K562 (cell line): Measurements from ENCODE around the gene SIMC1. TPM values are rescaled to one million over a fixed set of nuclear protein-coding genes. Genes with fewer than 3 reads are reported as not detected.
"Not testable (repeated sequence)": the region's sequence is repeated elsewhere in the genome, so short reads cannot be mapped to it uniquely, and the experiment has no call there.

Experiments
- ATF7 ChIP-seq: fragments of 450-650 bp; IDR thresholded peaks from 2 replicates; pipeline ENCODE4 v1.7.1; 2014; ENCODE audit warnings: mild to moderate bottlenecking, moderate library complexity
- CXXC5 ChIP-seq: fragments of 250-450 bp; sonication (Bioruptor Pico); IDR thresholded peaks from 2 replicates; pipeline ENCODE4 v1.8.0; 2022; ENCODE audit warnings: inconsistent platforms, mild to moderate bottlenecking, moderate library complexity
- DPF2 ChIP-seq: fragments of 450-650 bp; IDR thresholded peaks from 2 replicates; pipeline ENCODE4 v1.6.1; 2016
- FOXK2 ChIP-seq, 2 experiments: fragments of 450-650 bp; IDR thresholded peaks in 1 of 2; conservative IDR thresholded peaks in 1 of 2; 2 replicates each; pipeline ENCODE4 v1.6.1; 2016; ENCODE audit warnings: low read depth in 2 of 2, mild to moderate bottlenecking in 1 of 2
- HDAC2 ChIP-seq: fragments of 450-650 bp; IDR thresholded peaks from 2 replicates; pipeline ENCODE4 v1.6.1; 2016; ENCODE audit warnings: mild to moderate bottlenecking
- KDM1A ChIP-seq, 2 experiments: fragments of 450-650 bp; IDR thresholded peaks; 2 replicates each; pipeline ENCODE4 v1.6.1; 2016; ENCODE audit warnings: mild to moderate bottlenecking in 2 of 2
- KLF16 ChIP-seq: IDR thresholded peaks from 2 replicates; pipeline ENCODE4 v1.6.1; 2016; ENCODE audit warnings: antibody characterized with exemption
- MTA1 ChIP-seq: fragments of 450-650 bp; IDR thresholded peaks from 2 replicates; pipeline ENCODE4 v1.6.1; 2017; ENCODE audit warnings: borderline replicate concordance
- NRF1 ChIP-seq, 2 experiments: fragments of 450-650 bp; IDR thresholded peaks in 1 of 2; conservative IDR thresholded peaks in 1 of 2; 2 replicates each; pipeline ENCODE4 v1.6.1; 2014; ENCODE audit warnings: mild to moderate bottlenecking in 2 of 2
- RAD21 ChIP-seq, 2 experiments: fragments of 250-450 bp in 1 of 2; fragments of 450-650 bp in 1 of 2; sonication (Bioruptor Pico) in 1 of 2; formaldehyde crosslinking in 1 of 2; IDR thresholded peaks in 1 of 2; conservative IDR thresholded peaks in 1 of 2; 2 replicates each; pipeline versions ENCODE4 v1.4.0 to v1.8.0; 2020 to 2022; ENCODE audit warnings: mild to moderate bottlenecking in 2 of 2, moderate library complexity in 1 of 2
- polyA plus RNA-seq, 8 experiments: library from polyadenylated mRNA; depleted of rRNA in 4 of 8; stranded (reverse) in 5 of 8; unstranded in 3 of 8; fragments of >200 nt; fragmentation: Nextera tagmentation in 2 of 8; fragmentation: Illumina TruSeq in 1 of 8; extraction: Ambion mirVana in 2 of 8; extraction: Trizol in 1 of 8; gene quantifications; 2 replicates each; pipeline versions ENCODE4 v1.2.1 to v1.2.3, GENCODE V29; 2011 to 2014; ENCODE audit warnings: inconsistent platforms in 1 of 8, missing spikeins in 1 of 8
- total RNA-seq, 7 experiments: library from RNA; depleted of rRNA in 6 of 7; stranded (reverse); fragments of >200 nt in 6 of 7; fragmentation: Illumina TruSeq in 2 of 7; extraction: Trizol in 2 of 7; gene quantifications; 2 replicates each; pipeline versions ENCODE4 v1.2.1 to v1.2.3, GENCODE V29; 2011 to 2021; ENCODE audit warnings: low replicate concordance in 1 of 7
- TF ChIP-seq, protein P1 (sequence below), 2 experiments: fragments of 450-650 bp; conservative IDR thresholded peaks; 2 replicates each; pipeline ENCODE4 v1.6.1; 2017; ENCODE audit warnings: mild to moderate bottlenecking in 2 of 2, moderate library complexity in 2 of 2
- TF ChIP-seq, protein P2 (sequence below): sonication (generic); formaldehyde crosslinking; IDR thresholded peaks from 2 replicates; pipeline ENCODE4 v1.8.0; 2022; ENCODE audit warnings: missing genetic modification reagents, mild to moderate bottlenecking, moderate library complexity, borderline replicate concordance
- TF ChIP-seq, protein P3 (sequence below): sonication (generic); formaldehyde crosslinking; IDR thresholded peaks from 2 replicates; pipeline ENCODE4 v1.8.0; 2022; ENCODE audit warnings: mild to moderate bottlenecking, missing genetic modification reagents
- TF ChIP-seq, protein P4 (sequence below), 2 experiments: fragments of 450-650 bp; formaldehyde crosslinking in 1 of 2; IDR thresholded peaks; 2 replicates each; pipeline versions ENCODE4 v1.4.0 to v1.6.1; 2014 to 2020; ENCODE audit warnings: mild to moderate bottlenecking in 2 of 2, borderline replicate concordance in 1 of 2, low read depth in 1 of 2

SIMC1 gene
- total and polyA plus RNA-seq, 9 of the 15 experiments (the other 6 are each of a cell fraction or from before 2014, with no cell fraction given) = 7.2 to 36.3 (median 14.7) TPM

DNA sequence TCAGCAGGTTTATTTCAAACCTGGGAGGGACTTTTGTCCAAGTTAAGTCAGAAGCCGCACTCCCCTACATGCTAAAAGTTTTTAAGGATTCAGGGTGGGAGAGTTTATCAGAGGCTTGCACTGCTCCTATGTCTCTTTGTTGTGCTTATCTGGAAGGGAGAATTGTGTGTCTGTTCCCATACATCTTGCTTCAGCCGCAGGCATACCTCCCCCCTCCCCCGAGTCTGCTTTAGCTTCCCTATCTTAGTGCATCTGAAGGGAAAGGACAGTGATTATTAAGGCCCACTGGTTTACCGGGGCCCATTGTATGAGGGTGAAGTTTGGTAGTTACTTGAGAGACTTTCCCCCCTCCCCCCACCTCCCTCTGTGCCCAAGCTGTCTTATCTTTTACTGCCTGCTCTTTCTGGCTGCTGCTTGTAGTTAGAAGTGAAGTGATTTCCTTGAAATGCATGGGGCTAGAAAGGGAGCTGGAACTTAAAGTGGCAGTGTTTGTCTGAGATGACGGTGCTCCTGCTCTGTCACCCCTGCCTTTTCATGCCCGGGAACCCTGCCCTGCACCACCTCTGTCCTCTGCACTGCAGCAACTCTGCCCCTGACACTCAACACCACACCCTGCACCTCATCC lies 40.9 kb upstream of the SIMC1 start (continued):
- TF ChIP-seq, protein P1, sequence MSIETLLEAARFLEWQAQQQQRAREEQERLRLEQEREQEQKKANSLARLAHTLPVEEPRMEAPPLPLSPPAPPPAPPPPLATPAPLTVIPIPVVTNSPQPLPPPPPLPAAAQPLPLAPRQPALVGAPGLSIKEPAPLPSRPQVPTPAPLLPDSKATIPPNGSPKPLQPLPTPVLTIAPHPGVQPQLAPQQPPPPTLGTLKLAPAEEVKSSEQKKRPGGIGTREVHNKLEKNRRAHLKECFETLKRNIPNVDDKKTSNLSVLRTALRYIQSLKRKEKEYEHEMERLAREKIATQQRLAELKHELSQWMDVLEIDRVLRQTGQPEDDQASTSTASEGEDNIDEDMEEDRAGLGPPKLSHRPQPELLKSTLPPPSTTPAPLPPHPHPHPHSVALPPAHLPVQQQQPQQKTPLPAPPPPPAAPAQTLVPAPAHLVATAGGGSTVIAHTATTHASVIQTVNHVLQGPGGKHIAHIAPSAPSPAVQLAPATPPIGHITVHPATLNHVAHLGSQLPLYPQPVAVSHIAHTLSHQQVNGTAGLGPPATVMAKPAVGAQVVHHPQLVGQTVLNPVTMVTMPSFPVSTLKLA (conservative IDR thresholded peaks at IDR 0.05) = peak in 1 of 2 experiments; percentile 74; a peak in 2 of 4 replicates
- TF ChIP-seq ATF7 (0 out of 2 replicates have a peak, but pooled peaks have one; percentile 60), FOXK2 (conservative IDR thresholded peaks at IDR 0.05 in 1 of 2, IDR thresholded peaks at IDR 0.05 in 1 of 2; ENCODE audit: low read depth in 2 of 2) (peak; percentile 29 to 31; a peak in 1 of 4 replicates), MTA1 (peak; percentile 64), RAD21 (CRISPR knock-in tag; conservative IDR thresholded peaks at IDR 0.05 in 1 of 2, IDR thresholded peaks at IDR 0.05 in 1 of 2) (peak in 1 of 2 experiments; percentile 30; a peak in 3 of 4 replicates), CXXC5 (CRISPR knock-in tag) (peak; percentile 79), DPF2 (peak; percentile 90), HDAC2 (peak; percentile 98), KLF16 (peak; percentile 84), KDM1A (IDR thresholded peaks at IDR 0.05) (peak; percentile 99 to 100), NRF1 (conservative IDR thresholded peaks at IDR 0.05 in 1 of 2, IDR thresholded peaks at IDR 0.05 in 1 of 2) (peak in 1 of 2 experiments; percentile 31; a peak in 1 of 4 replicates)
- TF ChIP-seq, protein P2, sequence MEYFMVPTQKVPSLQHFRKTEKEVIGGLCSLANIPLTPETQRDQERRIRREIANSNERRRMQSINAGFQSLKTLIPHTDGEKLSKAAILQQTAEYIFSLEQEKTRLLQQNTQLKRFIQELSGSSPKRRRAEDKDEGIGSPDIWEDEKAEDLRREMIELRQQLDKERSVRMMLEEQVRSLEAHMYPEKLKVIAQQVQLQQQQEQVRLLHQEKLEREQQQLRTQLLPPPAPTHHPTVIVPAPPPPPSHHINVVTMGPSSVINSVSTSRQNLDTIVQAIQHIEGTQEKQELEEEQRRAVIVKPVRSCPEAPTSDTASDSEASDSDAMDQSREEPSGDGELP (CRISPR knock-in tag) = 0 out of 2 replicates have a peak, but pooled peaks have one; percentile 21
- TF ChIP-seq, protein P3, sequence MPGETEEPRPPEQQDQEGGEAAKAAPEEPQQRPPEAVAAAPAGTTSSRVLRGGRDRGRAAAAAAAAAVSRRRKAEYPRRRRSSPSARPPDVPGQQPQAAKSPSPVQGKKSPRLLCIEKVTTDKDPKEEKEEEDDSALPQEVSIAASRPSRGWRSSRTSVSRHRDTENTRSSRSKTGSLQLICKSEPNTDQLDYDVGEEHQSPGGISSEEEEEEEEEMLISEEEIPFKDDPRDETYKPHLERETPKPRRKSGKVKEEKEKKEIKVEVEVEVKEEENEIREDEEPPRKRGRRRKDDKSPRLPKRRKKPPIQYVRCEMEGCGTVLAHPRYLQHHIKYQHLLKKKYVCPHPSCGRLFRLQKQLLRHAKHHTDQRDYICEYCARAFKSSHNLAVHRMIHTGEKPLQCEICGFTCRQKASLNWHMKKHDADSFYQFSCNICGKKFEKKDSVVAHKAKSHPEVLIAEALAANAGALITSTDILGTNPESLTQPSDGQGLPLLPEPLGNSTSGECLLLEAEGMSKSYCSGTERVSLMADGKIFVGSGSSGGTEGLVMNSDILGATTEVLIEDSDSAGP (CRISPR knock-in tag) = peak; percentile 88
- TF ChIP-seq, protein P4, sequence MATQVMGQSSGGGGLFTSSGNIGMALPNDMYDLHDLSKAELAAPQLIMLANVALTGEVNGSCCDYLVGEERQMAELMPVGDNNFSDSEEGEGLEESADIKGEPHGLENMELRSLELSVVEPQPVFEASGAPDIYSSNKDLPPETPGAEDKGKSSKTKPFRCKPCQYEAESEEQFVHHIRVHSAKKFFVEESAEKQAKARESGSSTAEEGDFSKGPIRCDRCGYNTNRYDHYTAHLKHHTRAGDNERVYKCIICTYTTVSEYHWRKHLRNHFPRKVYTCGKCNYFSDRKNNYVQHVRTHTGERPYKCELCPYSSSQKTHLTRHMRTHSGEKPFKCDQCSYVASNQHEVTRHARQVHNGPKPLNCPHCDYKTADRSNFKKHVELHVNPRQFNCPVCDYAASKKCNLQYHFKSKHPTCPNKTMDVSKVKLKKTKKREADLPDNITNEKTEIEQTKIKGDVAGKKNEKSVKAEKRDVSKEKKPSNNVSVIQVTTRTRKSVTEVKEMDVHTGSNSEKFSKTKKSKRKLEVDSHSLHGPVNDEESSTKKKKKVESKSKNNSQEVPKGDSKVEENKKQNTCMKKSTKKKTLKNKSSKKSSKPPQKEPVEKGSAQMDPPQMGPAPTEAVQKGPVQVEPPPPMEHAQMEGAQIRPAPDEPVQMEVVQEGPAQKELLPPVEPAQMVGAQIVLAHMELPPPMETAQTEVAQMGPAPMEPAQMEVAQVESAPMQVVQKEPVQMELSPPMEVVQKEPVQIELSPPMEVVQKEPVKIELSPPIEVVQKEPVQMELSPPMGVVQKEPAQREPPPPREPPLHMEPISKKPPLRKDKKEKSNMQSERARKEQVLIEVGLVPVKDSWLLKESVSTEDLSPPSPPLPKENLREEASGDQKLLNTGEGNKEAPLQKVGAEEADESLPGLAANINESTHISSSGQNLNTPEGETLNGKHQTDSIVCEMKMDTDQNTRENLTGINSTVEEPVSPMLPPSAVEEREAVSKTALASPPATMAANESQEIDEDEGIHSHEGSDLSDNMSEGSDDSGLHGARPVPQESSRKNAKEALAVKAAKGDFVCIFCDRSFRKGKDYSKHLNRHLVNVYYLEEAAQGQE (IDR thresholded peaks at IDR 0.05; ENCODE audit: borderline replicate concordance) = peak; percentile 26; the same call in 1 of the 2 replicates
- TF ChIP-seq, protein P4 (CRISPR knock-in tag; IDR thresholded peaks at IDR 0.05; ENCODE audit: low read depth) = not testable (repeated sequence)
